Head of caudate nucleus (tissue), 42 donors: ENCODE data around the gene KIR2DL4.
"Not testable (repeated sequence)": the region's sequence is repeated elsewhere in the genome, so short reads cannot be mapped to it uniquely, and the experiment has no call there.

ENCODE experiments used
- DNase-seq, 42 donors: peaks; one replicate each; pipeline versions ENCODE4 v3.0.0 to v3.0.0-alpha.2; 2020 to 2021; ENCODE audit warnings: mixed read lengths in 7 of 42
- intact Hi-C: fragments of 100-400 bp; cut with DNase I; formaldehyde crosslinking; loops from one replicate; pipeline ENCODE4 v1.15.0; 2022

Gene KIR2DL4

GRCh38 chr19:54792814-54793213, 10.6 kb upstream of the KIR2DL4 start:
- DNase-seq = no peak
- intact Hi-C loops = no loop called here

GRCh38 chr19:54795758-54796157, 7.7 kb upstream of the KIR2DL4 start:
- no peak for DNase-seq
- intact Hi-C loops = no loop called here

GRCh38 chr19:54804101-54804500, 691 bp downstream of the KIR2DL4 start:
- DNase-seq = no peak
- intact Hi-C loops = no loop called here

GRCh38 chr19:54804571-54804970, 1.2 kb downstream of the KIR2DL4 start:
- intact Hi-C loops = no loop called here
- DNase-seq = no peak

GRCh38 chr19:54805665-54806515, 2.5 kb downstream of the KIR2DL4 start:
- intact Hi-C loops = no loop called here
- peak in 1 of 42 donors; percentile 27 for DNase-seq

- intact Hi-C loops = no loop called here
- DNase-seq = peak in 1 of 42 donors; percentile 7
These were observed 3.1 kb downstream of the KIR2DL4 start for GRCh38 chr19:54806516-54806838.

- peak in 1 of 42 donors; percentile 4 for DNase-seq
- intact Hi-C loops = not testable (repeated sequence)
These were observed 11.2 kb downstream of the KIR2DL4 start for GRCh38 chr19:54814571-54814970.

- intact Hi-C loops, DNase-seq: not testable (repeated sequence)
These were observed 12.8 kb downstream of the KIR2DL4 start, which contains the start of gene KIR3DL1 for GRCh38 chr19:54816251-54816650. KIR3DL1 (plus strand) TSS chr19:54816468.

GRCh38 chr19:54817670-54818536, 14.5 kb downstream of the KIR2DL4 start:
- no peak for DNase-seq
- intact Hi-C loops = no loop called here

- intact Hi-C loops, DNase-seq: not testable (repeated sequence)
These were observed 21.0 kb downstream of the KIR2DL4 start for GRCh38 chr19:54824416-54824815.

GRCh38 chr19:54825326-54825725, 21.9 kb downstream of the KIR2DL4 start:
- DNase-seq = peak in 5 of 42 donors; percentile 8 to 20 (median 10)
- intact Hi-C loops = not testable (repeated sequence)

GRCh38 chr19:54828064-54828463, 24.7 kb downstream of the KIR2DL4 start:
- intact Hi-C loops, DNase-seq: not testable (repeated sequence)

GRCh38 chr19:54832496-54832895, 29.1 kb downstream of the KIR2DL4 start, which contains the start of gene KIR2DS4:
KIR2DS4 (plus strand) TSS chr19:54832676.
- DNase-seq, intact Hi-C loops: not testable (repeated sequence)

- intact Hi-C loops, DNase-seq: not testable (repeated sequence)
These were observed 31.7 kb downstream of the KIR2DL4 start for GRCh38 chr19:54835126-54835525.

- intact Hi-C loops, DNase-seq: not testable (repeated sequence)
These were observed 34.1 kb downstream of the KIR2DL4 start for GRCh38 chr19:54837522-54837921.

- DNase-seq, intact Hi-C loops: not testable (repeated sequence)
These were observed 39.8 kb downstream of the KIR2DL4 start for GRCh38 chr19:54843171-54843570.

- intact Hi-C loops = not testable (repeated sequence)
These were observed 46.7 kb downstream of the KIR2DL4 start, which contains the start of gene KIR3DL2 for GRCh38 chr19:54850061-54850640. KIR3DL2 (plus strand) TSS chr19:54850443; CDS start chr19:54850476, 33 bp downstream.

GRCh38 chr19:54850930-54851329, 47.5 kb downstream of the KIR2DL4 start:
- intact Hi-C loops = no loop called here
- no peak for DNase-seq

More at GRCh38 chr19:54850061-54850640, 46.7 kb downstream of the KIR2DL4 start, which contains the start of gene KIR3DL2:
- not testable (repeated sequence) for DNase-seq

- DNase-seq = no peak
- intact Hi-C loops = no loop called here
These were observed 47.9 kb downstream of the KIR2DL4 start for GRCh38 chr19:54851353-54851752.
